Measurements from ENCODE around the gene AMPD3.

Gene AMPD3

DNA sequence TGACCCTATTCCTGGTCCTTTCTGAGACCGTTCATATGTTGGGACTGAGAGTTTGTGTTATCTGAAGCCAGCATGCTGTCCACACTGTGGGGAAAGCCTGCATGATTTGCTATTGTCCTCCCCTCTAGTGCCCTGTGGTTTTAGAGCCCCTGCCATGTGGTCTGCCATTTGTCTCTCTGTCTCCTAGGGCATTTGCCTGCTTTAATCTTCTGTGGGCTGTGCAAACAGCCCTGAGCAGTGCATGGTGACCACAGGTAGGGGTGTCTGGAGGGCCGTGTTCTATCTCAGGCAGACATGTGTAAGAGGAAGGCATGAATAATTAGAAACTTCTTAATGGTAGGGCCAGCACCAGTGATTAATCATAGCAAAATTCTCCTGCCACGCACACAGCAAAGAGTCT lies 23.0 kb downstream of the AMPD3 start:
- peaks cover 33% of the 10 kb centered on the region for H3K36me3 ChIP-seq (ENCODE audit: control insufficient read depth, insufficient read depth, low read length)
- H3K4me1 ChIP-seq (ENCODE audit: control insufficient read depth, insufficient read depth, low read length, poor library complexity, severe bottlenecking) = no peaks in the 10 kb centered on the region
- H3K27me3 ChIP-seq (replicated peaks; ENCODE audit: control insufficient read depth, insufficient read depth, low read length, poor library complexity, severe bottlenecking) = no peaks in the 10 kb centered on the region
- no peak overlapping the region for H3K27ac ChIP-seq (ENCODE audit: insufficient read depth, low read length, poor library complexity, severe bottlenecking)
- no peak overlapping the region for H3K4me3 ChIP-seq (ENCODE audit: insufficient read depth, low read depth, low read length, poor library complexity, severe bottlenecking)
- H3K9me3 ChIP-seq (ENCODE audit: control insufficient read depth, low read length) = no peaks in the 10 kb centered on the region
- no peak for DNase-seq

- DNase-seq = no peak
- no peak overlapping the region for H3K4me3 ChIP-seq (ENCODE audit: insufficient read depth, low read depth, low read length, poor library complexity, severe bottlenecking)
- H3K4me1 ChIP-seq (ENCODE audit: control insufficient read depth, insufficient read depth, low read length, poor library complexity, severe bottlenecking) = no peaks in the 10 kb centered on the region
- H3K27ac ChIP-seq (ENCODE audit: insufficient read depth, low read length, poor library complexity, severe bottlenecking) = no peak overlapping the region
- H3K36me3 ChIP-seq (ENCODE audit: control insufficient read depth, insufficient read depth, low read length) = peaks cover 38% of the 10 kb centered on the region
- no peaks in the 10 kb centered on the region for H3K9me3 ChIP-seq (ENCODE audit: control insufficient read depth, low read length)
- H3K27me3 ChIP-seq (replicated peaks; ENCODE audit: control insufficient read depth, insufficient read depth, low read length, poor library complexity, severe bottlenecking) = no peaks in the 10 kb centered on the region
Observed at GRCh38 chr11:10478574-10479550, 23.8 kb downstream of the AMPD3 start.

GRCh38 chr11:10480026-10480425 lies 25.0 kb downstream of the AMPD3 start:
- Histone ChIP-seq H3K9me3 (ENCODE audit: control insufficient read depth, low read length) (no peaks in the 10 kb centered on the region), H3K27ac (ENCODE audit: insufficient read depth, low read length, poor library complexity, severe bottlenecking) (no peak overlapping the region), H3K27me3 (replicated peaks; ENCODE audit: control insufficient read depth, insufficient read depth, low read length, poor library complexity, severe bottlenecking) (no peaks in the 10 kb centered on the region), H3K4me1 (ENCODE audit: control insufficient read depth, insufficient read depth, low read length, poor library complexity, severe bottlenecking) (no peaks in the 10 kb centered on the region), H3K36me3 (ENCODE audit: control insufficient read depth, insufficient read depth, low read length) (peaks cover 46% of the 10 kb centered on the region), H3K4me3 (ENCODE audit: insufficient read depth, low read depth, low read length, poor library complexity, severe bottlenecking) (no peak overlapping the region)
- no peak for DNase-seq

- H3K27ac ChIP-seq (ENCODE audit: insufficient read depth, low read length, poor library complexity, severe bottlenecking) = no peak overlapping the region
- H3K9me3 ChIP-seq (ENCODE audit: control insufficient read depth, low read length) = no peaks in the 10 kb centered on the region
- peaks cover 50% of the 10 kb centered on the region for H3K36me3 ChIP-seq (ENCODE audit: control insufficient read depth, insufficient read depth, low read length)
- H3K4me1 ChIP-seq (ENCODE audit: control insufficient read depth, insufficient read depth, low read length, poor library complexity, severe bottlenecking) = no peaks in the 10 kb centered on the region
- no peak overlapping the region for H3K4me3 ChIP-seq (ENCODE audit: insufficient read depth, low read depth, low read length, poor library complexity, severe bottlenecking)
- H3K27me3 ChIP-seq (replicated peaks; ENCODE audit: control insufficient read depth, insufficient read depth, low read length, poor library complexity, severe bottlenecking) = no peaks in the 10 kb centered on the region
- DNase-seq = no peak
Observed at GRCh38 chr11:10480760-10481159, 25.7 kb downstream of the AMPD3 start.

DNA sequence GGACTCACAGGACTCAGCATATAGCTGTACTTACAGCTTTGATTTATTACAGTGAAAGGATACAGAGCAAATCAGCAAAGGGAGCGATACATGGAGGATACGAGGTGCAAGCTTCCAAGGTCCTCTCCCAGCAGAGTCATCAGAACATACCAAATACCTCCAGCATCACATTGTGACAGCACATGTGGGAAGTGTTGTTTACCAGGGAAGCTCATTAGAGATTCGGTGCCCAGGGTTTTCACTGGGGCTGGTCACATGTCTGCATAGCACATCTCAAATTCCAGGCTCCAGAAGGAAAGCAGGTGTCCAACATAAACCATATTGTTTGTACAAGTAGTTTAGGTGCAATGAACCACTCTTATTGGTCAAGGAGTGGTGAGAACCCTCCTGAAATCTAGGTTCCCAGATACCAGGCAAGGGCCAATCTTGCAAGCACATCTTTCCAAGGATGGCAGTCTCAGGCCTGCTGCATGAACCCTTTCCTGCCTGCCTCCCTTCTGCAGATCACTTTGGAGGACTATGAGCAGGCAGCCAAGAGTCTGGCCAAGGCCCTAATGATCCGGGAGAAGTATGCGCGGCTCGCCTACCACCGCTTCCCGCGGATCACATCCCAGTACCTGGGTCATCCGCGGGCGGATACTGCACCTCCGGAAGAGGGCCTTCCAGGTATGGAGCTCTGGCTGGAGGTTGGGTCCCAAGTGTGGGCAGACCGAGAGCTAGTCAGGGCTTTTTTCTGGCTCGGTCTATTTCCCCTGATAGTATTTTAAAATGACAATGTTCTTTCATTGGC lies 26.7 kb downstream of the AMPD3 start:
- H3K9me3 ChIP-seq (ENCODE audit: control insufficient read depth, low read length) = no peaks in the 10 kb centered on the region
- no peak overlapping the region for H3K27ac ChIP-seq (ENCODE audit: insufficient read depth, low read length, poor library complexity, severe bottlenecking)
- H3K4me1 ChIP-seq (ENCODE audit: control insufficient read depth, insufficient read depth, low read length, poor library complexity, severe bottlenecking) = no peaks in the 10 kb centered on the region
- H3K4me3 ChIP-seq (ENCODE audit: insufficient read depth, low read depth, low read length, poor library complexity, severe bottlenecking) = no peak overlapping the region
- no peaks in the 10 kb centered on the region for H3K27me3 ChIP-seq (replicated peaks; ENCODE audit: control insufficient read depth, insufficient read depth, low read length, poor library complexity, severe bottlenecking)
- H3K36me3 ChIP-seq (ENCODE audit: control insufficient read depth, insufficient read depth, low read length) = peaks cover 58% of the 10 kb centered on the region
- no peak for DNase-seq

DNA sequence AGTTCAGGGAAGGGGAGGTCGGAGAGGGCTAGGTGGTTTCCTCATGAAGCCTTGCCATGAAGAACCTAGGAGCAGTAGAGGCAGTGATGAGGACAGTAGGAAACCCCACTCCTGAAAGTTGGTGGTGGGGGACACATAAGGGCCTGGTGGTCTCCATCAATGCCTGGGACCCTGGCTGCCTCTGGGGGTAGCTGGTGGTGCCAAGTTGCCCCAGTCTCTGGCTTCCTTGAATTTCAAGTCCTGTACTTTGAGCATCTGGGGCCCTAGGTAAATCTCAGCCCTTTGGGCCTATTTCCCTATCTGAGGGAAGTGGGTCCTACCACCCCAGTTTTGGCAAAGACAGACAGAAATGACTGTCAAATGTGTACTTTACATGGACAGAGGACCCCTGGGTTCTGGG lies 28.1 kb downstream of the AMPD3 start:
- H3K4me3 ChIP-seq (ENCODE audit: insufficient read depth, low read depth, low read length, poor library complexity, severe bottlenecking) = no peak overlapping the region
- DNase-seq = no peak
- H3K4me1 ChIP-seq (ENCODE audit: control insufficient read depth, insufficient read depth, low read length, poor library complexity, severe bottlenecking) = no peaks in the 10 kb centered on the region
- no peak overlapping the region for H3K27ac ChIP-seq (ENCODE audit: insufficient read depth, low read length, poor library complexity, severe bottlenecking)
- no peaks in the 10 kb centered on the region for H3K9me3 ChIP-seq (ENCODE audit: control insufficient read depth, low read length)
- no peaks in the 10 kb centered on the region for H3K27me3 ChIP-seq (replicated peaks; ENCODE audit: control insufficient read depth, insufficient read depth, low read length, poor library complexity, severe bottlenecking)
- peaks cover 61% of the 10 kb centered on the region for H3K36me3 ChIP-seq (ENCODE audit: control insufficient read depth, insufficient read depth, low read length)

- Histone ChIP-seq H3K4me3 (ENCODE audit: insufficient read depth, low read depth, low read length, poor library complexity, severe bottlenecking) (no peak overlapping the region), H3K9me3 (ENCODE audit: control insufficient read depth, low read length) (no peaks in the 10 kb centered on the region), H3K4me1 (ENCODE audit: control insufficient read depth, insufficient read depth, low read length, poor library complexity, severe bottlenecking) (no peaks in the 10 kb centered on the region), H3K27me3 (replicated peaks; ENCODE audit: control insufficient read depth, insufficient read depth, low read length, poor library complexity, severe bottlenecking) (no peaks in the 10 kb centered on the region), H3K36me3 (ENCODE audit: control insufficient read depth, insufficient read depth, low read length) (peaks cover 61% of the 10 kb centered on the region), H3K27ac (ENCODE audit: insufficient read depth, low read length, poor library complexity, severe bottlenecking) (no peak overlapping the region)
- no peak for DNase-seq
Observed at GRCh38 chr11:10483584-10483983, 28.5 kb downstream of the AMPD3 start.

- Histone ChIP-seq H3K36me3 (ENCODE audit: control insufficient read depth, insufficient read depth, low read length) (peaks cover 68% of the 10 kb centered on the region), H3K27ac (ENCODE audit: insufficient read depth, low read length, poor library complexity, severe bottlenecking) (no peak overlapping the region)
- no peak for DNase-seq
Observed at GRCh38 chr11:10484461-10485180, 29.6 kb downstream of the AMPD3 start.

GRCh38 chr11:10485646-10486045 lies 30.6 kb downstream of the AMPD3 start:
- H3K4me1 ChIP-seq (ENCODE audit: control insufficient read depth, insufficient read depth, low read length, poor library complexity, severe bottlenecking) = no peaks in the 10 kb centered on the region
- H3K27ac ChIP-seq (ENCODE audit: insufficient read depth, low read length, poor library complexity, severe bottlenecking) = no peak overlapping the region
- H3K27me3 ChIP-seq (replicated peaks; ENCODE audit: control insufficient read depth, insufficient read depth, low read length, poor library complexity, severe bottlenecking) = no peaks in the 10 kb centered on the region
- no peak for DNase-seq
- H3K9me3 ChIP-seq (ENCODE audit: control insufficient read depth, low read length) = no peaks in the 10 kb centered on the region
- peaks cover 77% of the 10 kb centered on the region for H3K36me3 ChIP-seq (ENCODE audit: control insufficient read depth, insufficient read depth, low read length)
- H3K4me3 ChIP-seq (ENCODE audit: insufficient read depth, low read depth, low read length, poor library complexity, severe bottlenecking) = no peak overlapping the region

More at GRCh38 chr11:10484461-10485180, 29.6 kb downstream of the AMPD3 start:
- no peaks in the 10 kb centered on the region for H3K4me1 ChIP-seq (ENCODE audit: control insufficient read depth, insufficient read depth, low read length, poor library complexity, severe bottlenecking)
- no peaks in the 10 kb centered on the region for H3K27me3 ChIP-seq (replicated peaks; ENCODE audit: control insufficient read depth, insufficient read depth, low read length, poor library complexity, severe bottlenecking)
- no peaks in the 10 kb centered on the region for H3K9me3 ChIP-seq (ENCODE audit: control insufficient read depth, low read length)
- no peak overlapping the region for H3K4me3 ChIP-seq (ENCODE audit: insufficient read depth, low read depth, low read length, poor library complexity, severe bottlenecking)

All from effector memory CD4-positive, alpha-beta T cell (primary cell).